Ectodermal cell (in vitro differentiated cells): ENCODE data around the gene FAAH2.

ENCODE experiments used
- H3K27ac ChIP-seq: 2 replicates; pipeline ENCODE4 v1.7.0; 2013; ENCODE audit warnings: mild to moderate bottlenecking, low read depth, low read length; ENCODE audit not compliant: insufficient read depth, poor library complexity, severe bottlenecking
- H3K27me3 ChIP-seq: 2 replicates; pipeline ENCODE4 v1.7.0; 2013; ENCODE audit warnings: mild to moderate bottlenecking, low read length; ENCODE audit not compliant: insufficient read depth, control insufficient read depth, poor library complexity, severe bottlenecking
- H3K36me3 ChIP-seq: one replicate; pipeline ENCODE4 v1.7.0; 2013; ENCODE audit warnings: low read length; ENCODE audit not compliant: control insufficient read depth, insufficient read depth
- H3K4me1 ChIP-seq: one replicate; pipeline ENCODE4 v1.7.0; 2013; ENCODE audit warnings: low read length; ENCODE audit not compliant: control insufficient read depth, insufficient read depth
- H3K4me3 ChIP-seq: 2 replicates; pipeline ENCODE4 v1.7.0; 2013; ENCODE audit warnings: low read depth, low read length, control low read depth; ENCODE audit not compliant: insufficient read depth
- H3K9me3 ChIP-seq: 2 replicates; pipeline ENCODE4 v1.7.0; 2013; ENCODE audit warnings: mild to moderate bottlenecking, low read length, moderate library complexity; ENCODE audit not compliant: control insufficient read depth
- WGBS, 2 experiments: methylation state at CpG; one replicate each; pipeline ENCODE4 v1.1.7; 2013; ENCODE audit warnings: missing lambda C conversion rate in 2 of 2; 5-methylcytosine and 5-hydroxymethylcytosine counted together

Gene FAAH2

GRCh38 chrX:57447856-57448255, 161.3 kb downstream of the FAAH2 start:
- 83 to 88% methylated on average over 2 of the region's 2 CpGs for WGBS, 2 experiments
- H3K27me3 ChIP-seq: no peaks in the 10 kb centered on the region
- no peak overlapping the region for H3K4me3 ChIP-seq

DNA sequence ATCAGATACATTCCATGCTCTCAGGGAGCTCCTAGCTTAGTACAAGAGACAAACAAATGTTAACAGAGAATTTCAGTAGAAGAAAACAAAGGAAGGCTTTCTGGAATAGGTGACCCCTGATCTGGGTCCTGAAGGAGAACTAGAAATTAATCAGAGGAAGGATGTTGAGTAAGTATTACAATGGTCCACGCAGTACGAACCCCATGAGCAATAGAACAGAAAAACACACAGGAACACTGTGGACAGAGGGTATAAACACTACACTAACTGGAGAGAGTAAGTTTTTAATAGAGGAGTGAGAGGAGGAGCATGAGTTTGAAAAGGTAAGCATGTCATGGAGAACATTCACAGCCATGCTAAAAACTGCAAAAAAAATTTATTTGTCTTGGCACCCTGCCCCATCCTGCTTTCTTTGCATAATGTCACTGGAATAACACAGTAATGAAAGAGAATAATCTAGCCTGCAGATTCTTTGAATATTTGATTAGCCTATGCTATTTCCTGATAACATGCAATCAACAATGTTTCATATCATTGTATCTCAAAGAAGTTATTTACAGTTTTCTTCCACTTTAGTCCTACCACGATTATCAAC, 165.0 kb downstream of the FAAH2 start:
- Histone ChIP-seq H3K4me3 (no peak overlapping the region), H3K36me3 (no peaks in the 10 kb centered on the region), H3K9me3 (no peaks in the 10 kb centered on the region), H3K27me3 (no peaks in the 10 kb centered on the region), H3K27ac (no peak overlapping the region), H3K4me1 (no peaks in the 10 kb centered on the region)
- WGBS, 2 experiments: 100% methylated on average over 2 of the region's 3 CpGs

More at GRCh38 chrX:57447856-57448255, 161.3 kb downstream of the FAAH2 start:
- H3K4me1 ChIP-seq: no peaks in the 10 kb centered on the region
- no peaks in the 10 kb centered on the region for H3K9me3 ChIP-seq
- H3K27ac ChIP-seq: no peak overlapping the region
- H3K36me3 ChIP-seq: no peaks in the 10 kb centered on the region

GRCh38 chrX:57453901-57454300, 167.4 kb downstream of the FAAH2 start:
- Histone ChIP-seq H3K36me3 (no peaks in the 10 kb centered on the region), H3K4me1 (no peaks in the 10 kb centered on the region), H3K4me3 (no peak overlapping the region), H3K27ac (no peak overlapping the region), H3K27me3 (no peaks in the 10 kb centered on the region), H3K9me3 (no peaks in the 10 kb centered on the region)
- 57 to 58% methylated on average over 4 of the region's 4 CpGs for WGBS, 2 experiments

- 90 to 96% methylated on average over 6 of the region's 6 CpGs for WGBS, 2 experiments
- Histone ChIP-seq H3K4me1 (no peaks in the 10 kb centered on the region), H3K4me3 (no peak overlapping the region), H3K36me3 (no peaks in the 10 kb centered on the region), H3K9me3 (no peaks in the 10 kb centered on the region), H3K27me3 (no peaks in the 10 kb centered on the region), H3K27ac (no peak overlapping the region)
Observed at GRCh38 chrX:57481514-57481913, 195.0 kb downstream of the FAAH2 start.

DNA sequence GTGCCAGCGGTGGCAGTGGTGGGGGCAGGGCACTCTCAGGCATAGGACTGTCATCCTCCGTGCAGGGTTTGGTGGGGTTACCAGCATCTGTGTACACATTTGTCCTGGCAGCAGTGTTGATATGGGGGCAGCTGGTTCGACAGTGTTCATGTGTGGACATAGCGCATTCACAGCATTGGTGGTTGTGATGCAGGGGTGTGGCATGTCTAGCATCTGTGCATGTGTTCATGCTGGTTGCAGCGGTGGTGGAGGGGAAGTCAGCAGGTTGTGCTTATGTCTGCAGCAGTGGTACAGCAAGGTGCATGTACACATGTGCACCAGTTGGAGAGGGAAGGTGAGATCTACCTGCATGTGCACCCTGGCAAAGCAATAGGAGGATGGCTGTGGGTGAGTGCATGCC, 230.0 kb downstream of the FAAH2 start:
- WGBS, 2 experiments: 92 to 99% methylated on average over 5 of the region's 5 CpGs
- no peaks in the 10 kb centered on the region for H3K4me1 ChIP-seq
- H3K9me3 ChIP-seq: no peaks in the 10 kb centered on the region
- no peak overlapping the region for H3K27ac ChIP-seq
- no peaks in the 10 kb centered on the region for H3K36me3 ChIP-seq
- no peak overlapping the region for H3K4me3 ChIP-seq
- H3K27me3 ChIP-seq: no peaks in the 10 kb centered on the region

- H3K27me3 ChIP-seq: no peaks in the 10 kb centered on the region
- no peaks in the 10 kb centered on the region for H3K9me3 ChIP-seq
- no CpG with 5 or more reads among the region's 2 CpGs for WGBS, 2 experiments
- H3K36me3 ChIP-seq: no peaks in the 10 kb centered on the region
- no peak overlapping the region for H3K27ac ChIP-seq
- H3K4me1 ChIP-seq: no peaks in the 10 kb centered on the region
- no peak overlapping the region for H3K4me3 ChIP-seq
Observed at GRCh38 chrX:57519578-57520118, 233.1 kb downstream of the FAAH2 start.

DNA sequence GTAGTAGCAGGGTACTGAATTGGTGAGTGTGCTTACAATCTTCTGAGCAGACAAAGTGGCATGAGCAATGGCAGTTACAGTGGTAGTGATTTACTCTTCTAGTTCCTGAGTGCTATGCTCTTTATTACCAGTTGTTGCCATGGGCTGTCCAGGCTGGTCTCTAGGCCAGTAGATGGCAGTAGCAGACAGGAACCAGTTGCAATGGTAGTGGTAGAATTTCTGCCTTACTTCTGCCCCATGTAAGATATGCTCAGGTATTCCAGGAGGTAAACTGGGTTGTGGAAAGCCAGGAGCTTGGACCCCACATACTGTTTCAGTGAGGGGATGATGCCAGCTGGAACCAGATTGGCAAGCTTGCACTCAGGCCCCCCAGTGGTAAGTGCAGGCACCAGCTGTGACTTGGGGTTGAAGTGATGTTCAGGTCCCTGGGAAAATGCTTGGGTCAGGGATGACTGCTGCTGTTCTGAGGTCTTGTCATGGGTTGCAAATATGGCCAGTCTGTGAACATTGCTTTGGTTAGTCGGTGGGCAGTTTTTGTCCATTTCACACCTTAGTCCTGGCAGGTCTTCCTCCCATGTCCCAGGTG, 242.3 kb downstream of the FAAH2 start:
- Histone ChIP-seq H3K9me3 (no peaks in the 10 kb centered on the region), H3K27me3 (no peaks in the 10 kb centered on the region), H3K27ac (no peak overlapping the region), H3K4me1 (no peaks in the 10 kb centered on the region), H3K36me3 (no peaks in the 10 kb centered on the region), H3K4me3 (no peak overlapping the region)
- 84% methylated on average over 1 of the region's 1 CpG; no CpG with 5 or more reads in 1 of the 2 experiments for WGBS, 2 experiments
